CD4-positive, alpha-beta T cell treated with Interleukin-15 for 1 hour (primary cell): ENCODE measurements around the gene TLL2.
"Not testable (repeated sequence)": the region's sequence is repeated elsewhere in the genome, so short reads cannot be mapped to it uniquely, and the experiment has no call there.

Source experiments
- DNase-seq: peaks from one replicate; pipeline ENCODE4 v3.0.0-alpha.2; 2020

Gene TLL2

DNA sequence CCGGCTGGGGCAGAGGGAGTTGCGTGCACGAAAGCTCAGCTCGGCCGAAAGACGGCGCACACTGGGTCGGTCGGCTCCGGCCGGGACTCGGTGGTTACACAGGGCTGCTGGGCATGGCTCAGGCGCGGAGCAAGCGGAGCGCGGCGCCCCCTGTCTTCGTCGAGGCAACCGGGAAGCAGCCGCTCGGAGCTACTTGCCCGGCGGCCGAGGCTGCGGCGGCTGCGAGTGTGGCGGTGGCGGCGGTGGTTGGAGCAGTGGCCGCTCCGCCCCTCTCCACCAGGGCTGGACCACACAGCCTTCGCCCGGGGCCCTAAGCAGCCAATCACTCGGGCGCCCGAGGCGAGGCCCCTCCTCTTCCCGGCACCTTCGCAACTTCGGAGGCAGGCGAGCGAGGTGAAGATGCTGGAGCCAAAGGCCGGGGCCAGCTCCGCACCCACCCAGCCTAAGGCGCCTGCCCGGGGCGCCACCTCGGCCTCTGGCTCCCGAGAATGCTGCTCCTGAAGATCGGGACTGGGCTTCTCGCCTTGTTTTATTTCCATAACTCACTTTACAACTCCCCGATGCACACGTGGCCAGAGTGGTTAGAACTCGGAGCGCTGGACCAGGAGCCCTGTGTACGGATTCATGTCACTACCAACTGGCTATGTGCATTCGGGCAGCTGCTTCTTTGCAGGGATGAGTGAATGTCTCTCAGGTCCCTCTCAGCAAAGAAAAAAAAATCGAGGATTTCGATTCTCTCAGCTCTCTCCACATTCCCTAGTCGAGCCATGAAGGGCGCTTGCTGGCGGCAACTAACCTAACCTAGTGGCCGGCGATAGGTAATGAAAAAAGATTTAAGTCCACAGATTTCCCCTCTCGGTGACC is at the start of gene TLL2:
TSS of gene TLL2 (minus strand) at position 229 of the 864 bp plus-strand sequence. CDS start 241 bp downstream, outside the sequence.
- DNase-seq = peak; percentile 68

DNA sequence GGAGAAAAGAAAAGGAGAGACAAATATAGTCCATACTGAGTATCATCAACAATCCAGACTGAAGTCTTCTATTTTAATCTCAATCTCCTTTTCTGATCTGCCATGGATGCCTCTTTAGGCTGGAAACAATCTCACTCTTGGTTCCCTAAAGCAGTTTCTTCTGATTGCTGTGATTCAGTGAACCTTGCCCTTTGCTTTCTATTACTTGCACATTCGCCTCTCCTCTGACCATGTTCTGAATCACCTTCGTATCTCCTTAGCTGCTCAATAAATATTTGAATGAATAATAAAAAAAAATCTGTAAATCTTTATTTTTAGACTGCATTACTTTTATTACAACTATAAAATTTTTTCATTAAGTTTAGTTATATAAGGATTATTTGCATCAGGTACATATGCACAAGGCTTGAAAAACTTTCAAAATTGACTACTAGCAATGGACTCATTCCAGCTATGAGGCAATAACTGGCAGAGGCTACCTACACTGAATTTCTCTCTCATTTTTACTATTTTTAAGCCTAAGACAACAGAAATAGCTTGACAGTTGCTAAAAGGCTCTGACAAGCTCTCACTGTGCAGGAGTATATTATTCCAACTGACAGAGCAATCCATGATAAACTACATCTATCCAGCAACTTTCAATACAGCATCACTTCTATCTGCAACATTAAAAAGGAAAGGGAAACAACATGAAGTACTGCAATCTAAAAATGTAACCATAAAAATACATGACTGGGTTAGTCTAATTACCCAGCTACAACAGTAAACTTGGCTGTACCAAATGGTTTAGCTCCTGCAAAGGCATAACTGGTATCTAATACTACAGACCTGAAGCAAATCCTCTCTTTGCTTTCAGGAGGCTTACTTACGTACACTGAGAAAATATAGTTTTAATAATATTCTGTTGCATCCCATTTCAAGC is 47.5 kb upstream of the TLL2 start:
- no peak for DNase-seq

DNA sequence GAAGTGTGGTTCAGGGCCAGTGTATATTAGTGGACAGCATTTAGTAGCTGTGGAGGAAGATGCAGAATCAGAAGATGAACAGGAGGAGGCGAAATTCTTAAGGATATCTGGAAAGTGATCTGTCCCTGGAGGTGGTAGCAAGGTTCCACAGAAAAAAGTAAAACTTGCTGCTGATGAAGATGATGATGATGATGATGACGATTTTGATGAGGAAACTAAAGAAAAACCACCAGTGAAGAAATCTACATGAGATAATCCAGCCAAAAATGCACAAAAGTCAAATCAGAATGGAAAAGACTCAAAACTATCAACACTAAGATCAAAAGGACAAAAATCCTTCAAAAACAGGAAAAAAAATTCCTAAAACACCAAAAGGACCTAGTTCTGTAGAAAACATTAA is 46.8 kb upstream of the TLL2 start:
- no peak for DNase-seq

DNA sequence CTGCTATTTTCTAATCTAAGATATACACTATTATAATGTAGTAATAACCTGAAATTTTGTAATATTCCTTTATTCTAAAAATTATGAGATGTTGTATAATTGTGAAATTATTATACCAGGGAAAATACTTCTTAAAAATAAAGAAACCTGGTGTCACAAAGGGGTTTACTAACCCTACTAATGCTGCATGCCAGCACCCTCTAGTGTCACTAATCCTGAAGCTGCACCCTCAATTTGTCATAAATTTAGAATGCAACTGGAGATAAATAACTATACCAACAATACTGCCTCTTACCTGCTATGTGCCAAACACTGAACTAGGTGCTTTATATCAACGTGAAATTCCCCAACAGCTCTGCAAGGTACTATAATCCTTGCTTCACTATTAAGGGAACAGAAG is 42.3 kb upstream of the TLL2 start:
- no peak for DNase-seq

DNA sequence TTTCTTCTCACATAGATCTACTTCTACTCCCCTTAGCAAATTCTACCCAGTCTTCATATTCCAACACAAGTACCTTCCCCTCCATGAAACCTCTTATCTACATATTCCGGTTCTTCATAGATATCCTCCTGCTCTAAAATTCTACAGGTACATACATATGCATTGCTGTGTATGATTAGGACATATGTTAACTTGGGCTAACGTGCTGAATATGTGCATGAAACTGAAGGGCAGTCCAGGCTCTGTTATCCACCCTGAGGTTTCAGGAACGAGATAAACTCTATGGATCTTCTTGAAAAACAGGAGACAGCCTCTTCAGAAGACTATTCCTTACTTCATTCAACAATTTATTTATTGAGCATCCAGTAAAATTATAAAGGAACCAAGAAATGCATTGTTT is 41.6 kb upstream of the TLL2 start:
- DNase-seq = no peak

DNA sequence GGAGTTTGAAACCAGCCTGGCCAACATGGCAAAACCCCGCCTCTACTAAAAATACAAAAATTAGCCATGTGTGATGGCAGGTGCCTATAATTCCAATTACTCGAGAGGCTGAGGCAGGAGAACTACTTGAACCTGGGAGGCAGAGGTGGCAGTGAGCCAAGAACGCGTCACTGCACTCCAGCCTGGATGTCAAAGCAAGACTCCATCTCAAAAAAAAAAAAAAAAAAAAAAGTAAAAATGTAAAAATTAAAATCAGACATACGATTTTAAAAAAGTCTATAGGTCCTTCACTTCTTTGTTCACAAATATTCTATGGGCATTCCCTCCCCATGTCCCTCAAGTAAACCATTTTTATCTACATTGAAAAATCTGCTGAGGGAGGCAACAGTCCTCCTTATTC is 34.9 kb upstream of the TLL2 start:
- DNase-seq = no peak

DNA sequence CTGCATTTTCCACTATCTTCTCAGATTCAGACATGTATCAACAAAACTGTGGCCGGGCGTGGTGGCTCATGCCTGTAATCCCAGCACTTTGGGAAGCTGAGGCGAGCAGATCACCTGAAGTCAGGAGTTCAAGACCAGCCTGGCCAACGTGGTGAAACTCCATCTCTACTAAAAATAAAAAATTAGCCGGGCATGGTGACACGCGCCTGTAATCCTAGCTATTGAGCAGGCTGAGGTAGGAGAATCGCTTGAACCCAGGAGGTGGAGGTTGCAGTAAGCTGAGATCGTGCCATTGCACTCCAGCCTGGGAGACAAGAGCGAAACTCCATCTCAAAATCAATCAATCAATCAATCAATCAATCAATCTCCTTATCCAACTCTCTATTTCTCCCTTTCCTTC is 31.8 kb upstream of the TLL2 start:
- DNase-seq = not testable (repeated sequence)

DNA sequence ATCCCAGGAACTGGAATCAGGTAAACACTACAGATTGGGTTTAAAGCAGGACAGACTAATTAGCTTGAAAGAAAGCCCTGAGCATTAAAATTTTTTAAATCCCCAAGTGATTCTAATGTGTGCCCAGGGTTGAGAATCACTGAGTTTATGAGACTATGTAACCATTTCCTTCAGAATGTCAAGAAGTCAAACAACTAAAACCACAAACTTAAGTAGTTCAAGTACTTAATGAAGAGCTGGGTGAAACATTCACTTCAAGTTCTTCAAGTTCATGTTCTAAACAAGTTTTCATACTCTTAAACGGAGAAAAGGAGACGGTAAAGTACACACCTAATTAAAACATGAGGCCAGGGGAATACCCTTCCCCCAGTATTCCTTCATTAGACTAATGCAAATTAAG is 28.2 kb upstream of the TLL2 start:
- no peak for DNase-seq

DNA sequence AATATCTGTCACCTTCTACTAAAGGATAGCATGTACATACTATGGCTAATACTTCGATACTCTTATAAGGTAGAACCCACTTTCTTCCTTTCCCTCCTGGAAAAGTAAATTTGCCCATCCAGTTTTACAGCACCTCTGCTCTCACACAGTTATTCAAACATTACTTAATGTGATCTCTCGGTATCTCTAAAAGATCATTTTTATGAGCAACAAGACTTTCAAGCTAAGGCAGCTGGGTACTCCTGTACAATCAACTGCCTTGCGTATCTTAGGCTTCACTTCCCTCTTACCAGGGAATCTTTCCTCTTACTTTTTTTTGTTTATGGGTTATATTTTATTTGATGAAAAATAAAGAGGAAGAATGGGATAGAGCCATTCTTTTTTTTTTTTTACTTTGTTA is 26.5 kb upstream of the TLL2 start:
- no peak for DNase-seq

DNA sequence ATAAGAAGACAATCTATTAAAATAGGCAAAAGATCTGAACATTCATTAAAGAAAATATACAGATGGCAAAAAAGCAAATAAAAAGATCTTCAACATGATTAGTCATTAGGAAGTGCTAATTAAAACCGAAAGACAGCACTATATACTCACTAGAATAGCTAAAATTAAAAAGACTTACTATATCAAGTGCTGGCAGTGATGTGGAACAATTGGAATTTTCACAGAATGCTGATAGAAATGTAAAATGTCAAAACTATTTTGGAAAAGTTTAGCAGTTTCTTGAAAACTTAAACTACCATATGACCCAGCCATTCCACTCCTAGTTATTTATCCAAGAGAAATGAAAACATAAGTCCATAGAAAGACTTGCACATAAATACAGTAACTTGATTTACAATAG is 25.0 kb upstream of the TLL2 start:
- DNase-seq = no peak

DNA sequence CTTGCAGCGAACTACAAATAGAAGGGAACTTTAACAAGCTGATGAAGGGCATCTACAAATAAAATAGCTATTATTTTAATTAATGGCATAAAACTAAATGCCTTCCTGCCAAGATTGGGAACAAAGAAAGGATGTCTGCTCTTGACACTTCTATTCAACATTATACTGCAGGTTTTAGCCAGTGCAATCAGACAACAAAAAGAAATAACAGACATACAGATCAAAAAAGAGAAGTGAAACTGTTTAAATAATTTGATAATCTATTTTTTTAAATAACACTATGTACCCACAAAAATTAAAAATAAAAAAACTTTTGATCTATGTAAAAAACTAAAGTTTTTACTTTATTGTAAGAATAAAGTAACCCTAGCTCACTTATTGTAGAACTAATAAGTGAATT is 22.4 kb upstream of the TLL2 start:
- no peak for DNase-seq

DNA sequence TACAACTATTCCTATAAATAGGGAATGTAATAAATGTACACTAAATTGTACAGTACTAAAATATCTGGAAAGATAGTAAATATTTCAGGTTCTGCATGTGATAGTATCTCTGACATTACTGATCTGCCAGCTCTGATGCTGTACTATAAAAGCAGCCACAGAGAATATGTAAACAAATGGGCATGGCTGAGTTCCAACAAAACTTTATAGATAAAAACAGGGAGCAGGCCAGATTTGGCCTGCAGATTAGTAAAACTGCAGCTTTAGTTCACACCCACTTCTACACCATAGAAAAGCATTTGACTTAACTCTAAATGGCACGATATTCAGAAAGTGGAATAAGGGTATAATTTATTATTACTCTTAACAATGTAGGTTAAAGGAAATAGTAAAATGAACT is 18.8 kb upstream of the TLL2 start:
- DNase-seq = no peak

DNA sequence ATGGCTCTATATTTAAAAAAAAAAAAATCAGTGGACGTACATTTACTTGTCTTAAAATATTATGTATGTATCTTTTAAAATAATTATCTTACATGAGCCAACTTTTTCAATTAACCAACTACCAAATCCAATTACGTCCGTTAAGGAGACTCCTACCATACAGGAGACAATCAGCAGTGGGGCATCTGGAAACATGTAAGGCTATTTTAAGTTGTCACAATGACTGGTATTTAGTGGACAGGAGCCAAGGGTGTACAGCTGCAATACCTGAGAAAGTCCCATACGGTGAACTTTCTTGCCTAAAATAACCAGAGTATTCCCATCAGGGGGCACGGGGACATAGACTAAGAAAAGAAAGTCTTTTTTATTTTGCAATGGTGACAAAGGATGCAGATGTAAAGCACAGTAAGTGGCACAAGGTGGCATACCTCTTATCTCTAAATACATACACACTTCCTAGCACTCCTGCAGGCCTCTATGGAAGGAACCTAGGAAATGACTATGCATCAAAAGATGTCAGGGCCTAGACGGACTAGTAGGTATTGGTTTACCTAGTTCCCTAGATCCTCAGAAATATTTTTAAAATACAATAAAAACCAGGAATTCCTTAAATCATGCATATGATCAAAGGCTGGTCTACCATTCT is 16.0 kb upstream of the TLL2 start:
- DNase-seq = no peak

DNA sequence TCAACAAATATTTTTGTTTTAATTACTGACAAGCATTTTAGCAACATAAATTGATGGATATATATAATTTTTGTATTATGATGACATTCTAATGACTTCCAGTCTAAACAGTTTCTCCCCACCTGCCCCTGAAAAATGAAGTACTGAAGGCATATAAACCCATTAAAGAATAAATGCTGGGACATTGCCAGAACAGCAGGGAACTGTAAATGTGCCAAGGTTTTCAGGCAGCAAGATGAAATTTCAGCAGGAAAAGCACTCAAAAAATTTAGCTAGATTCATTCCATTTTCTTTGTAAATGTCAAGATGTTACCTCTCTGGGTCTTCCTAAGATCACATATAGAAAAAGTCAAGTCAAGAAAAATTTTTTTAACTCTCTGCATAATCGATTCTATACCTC is 11.0 kb upstream of the TLL2 start:
- no peak for DNase-seq

DNA sequence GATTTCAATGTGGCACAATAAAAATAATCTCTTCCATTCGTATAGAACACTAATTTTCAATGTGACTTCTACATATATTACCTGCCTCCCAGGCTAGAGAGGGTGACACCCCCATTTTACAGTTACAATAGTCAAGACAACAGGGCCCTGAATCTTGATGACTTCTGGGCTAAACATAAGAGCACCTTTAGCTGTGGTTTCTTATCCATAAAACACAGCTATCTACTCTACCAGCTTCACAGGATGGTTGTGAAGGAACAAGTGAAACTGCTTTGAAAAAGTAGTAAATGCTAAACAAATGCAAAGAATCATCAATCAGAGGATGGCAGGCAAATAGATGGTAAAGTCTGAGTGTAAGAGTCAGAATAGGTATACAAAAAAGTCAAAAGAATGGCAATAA is 3.6 kb upstream of the TLL2 start:
- DNase-seq = no peak

DNA sequence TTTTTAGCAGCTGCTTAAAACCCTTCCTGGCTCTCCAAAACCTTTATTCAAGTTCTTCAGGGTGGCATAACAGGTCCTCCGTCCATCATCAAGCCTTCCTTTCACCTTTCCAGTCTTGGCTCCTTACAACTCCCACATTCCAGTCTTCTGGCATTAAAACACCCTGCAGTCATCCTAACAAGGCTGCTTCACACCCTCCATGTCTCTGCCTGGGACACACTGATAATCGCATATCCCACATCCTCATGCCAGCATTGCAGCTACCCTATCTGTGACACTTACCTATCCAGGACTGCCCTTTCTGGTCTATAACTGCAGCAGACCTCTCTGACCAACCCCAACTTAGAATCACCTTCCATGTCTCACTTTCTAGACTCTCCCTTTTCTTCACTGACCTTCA is 2.6 kb upstream of the TLL2 start:
- DNase-seq = no peak

DNA sequence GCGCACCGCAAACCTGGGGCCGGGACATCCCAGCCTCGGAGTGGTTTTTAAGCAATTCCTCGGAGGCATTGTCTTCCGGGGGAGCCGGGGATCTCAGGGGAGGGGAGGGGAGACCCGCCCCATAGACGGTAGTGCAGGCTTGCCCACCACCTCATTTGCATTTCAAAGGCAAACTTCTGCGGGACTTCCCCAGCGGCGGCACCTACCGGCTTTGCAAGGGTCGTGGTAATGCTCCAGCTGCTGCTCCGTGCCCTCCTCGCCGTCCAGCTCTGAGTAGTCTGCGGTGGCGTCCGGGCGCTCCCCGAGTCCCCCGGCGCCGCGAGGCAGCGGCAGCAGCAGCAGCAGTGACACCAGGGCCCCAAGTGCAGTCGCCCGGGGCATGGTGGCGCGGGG is 425 bp downstream of the TLL2 start:
- peak; percentile 34 for DNase-seq

DNA sequence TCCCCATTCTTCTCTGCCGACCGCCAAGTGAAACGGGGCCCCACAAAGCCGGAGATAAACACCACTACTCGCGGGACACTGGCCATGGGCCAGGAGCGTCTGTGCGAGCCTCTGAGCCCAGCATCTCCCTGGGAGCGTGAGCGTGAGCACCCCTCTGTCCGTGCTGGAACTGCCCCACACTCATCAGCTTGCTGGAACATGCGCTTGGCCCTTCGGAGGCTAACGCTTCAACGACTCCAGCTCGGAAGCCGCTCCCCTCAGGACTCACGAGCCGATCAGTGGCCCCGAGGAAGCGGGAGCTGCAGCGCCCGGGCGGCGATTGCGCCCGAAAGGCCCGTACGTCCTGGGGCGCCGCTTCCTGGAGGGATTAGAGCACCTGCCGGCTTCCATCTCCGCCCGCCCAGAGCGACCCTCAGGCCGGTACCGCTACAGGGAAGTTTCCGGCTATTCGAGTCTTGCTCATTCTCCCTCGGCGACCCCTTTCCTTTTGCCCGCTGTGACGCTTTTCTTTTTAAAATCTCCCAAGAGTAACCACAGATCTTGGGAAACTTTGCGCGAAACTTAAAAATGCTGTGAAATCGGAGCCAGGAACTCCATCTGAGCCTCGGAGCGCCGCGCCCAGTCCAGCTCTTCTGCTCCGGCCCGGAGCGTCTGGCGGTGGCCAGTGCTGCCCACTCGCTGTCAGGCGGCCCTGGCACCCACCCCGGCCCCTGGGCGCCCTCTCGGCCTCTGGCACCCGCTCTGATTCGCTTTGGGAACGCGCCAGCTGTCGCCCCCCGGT is 1.0 kb downstream of the TLL2 start:
- no peak for DNase-seq

DNA sequence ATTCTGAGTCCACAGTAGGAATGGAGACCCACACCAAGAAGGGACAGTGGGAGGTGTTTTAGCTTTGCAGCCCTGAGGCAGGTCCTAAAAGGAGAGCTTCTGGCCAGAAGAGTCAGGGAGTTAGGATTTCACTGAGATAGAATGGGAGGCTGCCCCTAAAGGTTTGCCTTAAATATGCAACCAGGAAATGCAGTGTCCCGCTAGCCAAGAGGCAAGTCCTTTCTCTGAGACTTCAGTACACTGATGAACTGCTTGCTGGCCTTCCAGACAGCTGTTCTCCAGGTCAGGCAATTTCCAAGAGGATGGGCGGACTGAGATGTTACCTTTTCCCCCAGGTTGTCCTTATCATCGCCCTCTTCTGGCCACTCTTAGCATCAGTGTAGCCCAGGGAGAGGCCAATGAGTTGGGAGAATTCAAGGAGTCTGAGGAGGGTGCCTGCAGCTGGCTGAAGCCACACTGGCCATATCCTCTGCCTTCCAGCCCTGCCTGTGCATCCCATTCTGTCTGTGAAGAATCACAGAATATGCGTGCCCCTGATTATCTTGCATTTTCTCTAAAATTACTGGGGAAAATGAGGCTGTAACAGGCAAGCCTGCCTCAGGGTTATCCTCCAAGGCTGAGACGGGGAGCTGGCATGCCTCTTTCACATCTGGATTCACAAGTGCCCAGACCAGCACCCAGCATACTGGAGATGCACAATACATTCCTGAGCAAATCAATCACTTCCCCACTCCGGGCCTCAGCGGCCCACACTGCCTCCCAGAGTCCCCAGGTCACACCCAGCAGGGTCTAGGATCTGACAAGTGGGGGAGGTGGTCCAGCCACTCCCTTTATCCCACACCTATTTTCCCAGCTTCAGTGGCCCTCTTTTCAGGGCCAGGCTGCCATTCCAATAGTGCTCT is 2.4 kb downstream of the TLL2 start:
- no peak for DNase-seq

DNA sequence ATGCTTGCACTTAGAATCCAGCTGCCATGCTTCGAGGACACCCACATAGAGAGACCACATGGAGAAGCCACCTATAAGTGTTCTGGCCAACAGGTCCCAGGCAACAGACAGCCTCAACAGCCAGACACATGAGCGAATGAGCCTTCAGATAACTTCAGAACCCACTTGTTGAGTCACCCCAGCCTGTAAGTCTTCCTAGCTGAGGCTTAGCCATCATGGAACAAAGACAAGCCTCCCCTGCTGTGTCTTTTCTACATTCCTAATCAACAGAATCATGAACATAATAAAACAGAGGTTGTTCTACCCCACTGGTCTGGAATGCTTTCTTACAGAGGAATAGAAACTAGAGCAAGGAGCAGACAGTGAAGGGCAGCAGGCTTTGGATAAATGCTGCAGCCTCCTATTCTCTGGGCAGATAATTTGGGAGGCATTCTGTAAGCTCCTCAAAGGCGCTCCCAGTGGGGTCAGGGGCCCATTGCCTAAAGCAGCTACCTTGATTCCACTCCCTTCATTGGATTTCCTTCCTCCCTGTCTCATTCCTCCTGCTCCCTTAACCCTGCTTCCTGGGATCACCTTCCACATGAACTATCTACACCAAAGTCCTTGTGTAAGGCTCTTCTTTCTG is 4.6 kb downstream of the TLL2 start:
- DNase-seq = no peak

DNA sequence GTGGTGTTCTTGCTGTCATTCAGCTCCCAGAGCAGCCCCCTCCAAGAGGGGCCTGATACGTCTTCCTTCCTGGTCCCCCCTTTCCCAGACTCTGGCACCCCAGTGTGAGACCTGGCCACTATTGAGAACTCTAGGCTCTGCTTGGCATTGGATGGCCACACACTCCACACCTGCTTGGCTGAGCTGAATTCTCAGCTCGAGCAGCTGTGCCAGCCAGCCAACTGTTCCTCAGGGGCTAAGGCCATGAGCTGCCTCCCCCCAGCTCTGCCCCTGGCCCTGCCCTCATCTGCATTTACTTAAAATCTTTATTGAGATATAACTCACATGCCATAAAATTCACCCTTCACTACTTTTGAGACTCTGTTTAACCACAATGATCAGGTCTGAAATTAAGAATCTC is 6.7 kb downstream of the TLL2 start:
- DNase-seq = no peak
